CD4-positive, alpha-beta T cell (primary cell): ENCODE measurements around the gene EIF4EBP2. TPM values are rescaled to one million over a fixed set of nuclear protein-coding genes. Genes with fewer than 3 reads are reported as not detected.
A peak's percentile ranks its signal among the peaks of the same experiment; 100 is the strongest.

Source experiments
- ATAC-seq: fragments of 200-7000 bp; cut with Tn5 transposase; one replicate; pipeline ENCODE4 v1.10.0; 2022; ENCODE audit warnings: mild to moderate bottlenecking; ENCODE audit not compliant: poor library complexity
- CTCF ChIA-PET: fragments of 350-600 bp; sonication (Branson Sonifier 250); formaldehyde crosslinking; loops from one replicate; lab custom pipeline; 2021; ENCODE audit warnings: antibody characterized with exemption, inconsistent platforms; lab: Charles Lee
- POLR2A ChIA-PET: fragments of 350-600 bp; sonication (Branson Sonifier 250); formaldehyde crosslinking; loops from one replicate; lab custom pipeline; 2021; ENCODE audit warnings: antibody characterized with exemption, inconsistent platforms; lab: Charles Lee
- DNase-seq, 14 experiments: peaks; one replicate each; pipeline ENCODE4 v3.0.0-alpha.2; 2013 to 2020; ENCODE audit warnings: mixed read lengths in 2 of 14
- H3K27ac ChIP-seq, 2 donors: one replicate each; pipeline versions ENCODE4 v1.5.1 to v1.7.0; 2013; ENCODE audit warnings: low read length in 2 of 2, low read depth in 1 of 2, mild to moderate bottlenecking in 1 of 2
- H3K27me3 ChIP-seq, 2 experiments: 1 replicate in 1 of 2; 2 replicates in 1 of 2; pipeline versions ENCODE4 v1.6.1 to v1.7.0; 2013; ENCODE audit warnings: low read length in 2 of 2, control low read depth in 1 of 2, mild to moderate bottlenecking in 1 of 2, moderate library complexity in 1 of 2; ENCODE audit not compliant: insufficient read depth in 2 of 2, control insufficient read depth in 1 of 2
- H3K36me3 ChIP-seq: one replicate; pipeline ENCODE4 v1.6.1; 2013; ENCODE audit warnings: low read length, control low read depth; ENCODE audit not compliant: insufficient read depth
- H3K4me1 ChIP-seq: one replicate; pipeline ENCODE4 v1.6.1; 2013; ENCODE audit warnings: low read length, control low read depth; ENCODE audit not compliant: insufficient read depth
- H3K4me3 ChIP-seq: one replicate; pipeline ENCODE4 v1.5.1; 2013; ENCODE audit warnings: mild to moderate bottlenecking, low read length, moderate library complexity
- H3K9me3 ChIP-seq, 2 experiments: 1 replicate in 1 of 2; 2 replicates in 1 of 2; pipeline versions ENCODE4 v1.6.1 to v1.7.0; 2013; ENCODE audit warnings: low read length in 2 of 2, mild to moderate bottlenecking in 2 of 2, control low read depth in 1 of 2, moderate library complexity in 1 of 2; ENCODE audit not compliant: control insufficient read depth in 1 of 2, insufficient read depth in 1 of 2
- H3K27ac Mint-ChIP-seq: one replicate; pipeline ENCODE4 v1.8.0; 2020; ENCODE audit warnings: mixed read lengths
- H3K27me3 Mint-ChIP-seq: one replicate; pipeline ENCODE4 v1.8.0; 2021; ENCODE audit warnings: mixed read lengths
- H3K36me3 Mint-ChIP-seq: one replicate; pipeline ENCODE4 v1.8.0; 2021; ENCODE audit warnings: low read depth, mixed read lengths
- H3K4me1 Mint-ChIP-seq: one replicate; pipeline ENCODE4 v1.8.0; 2021; ENCODE audit warnings: low read depth, mixed read lengths
- H3K4me3 Mint-ChIP-seq: one replicate; pipeline ENCODE4 v1.8.0; 2020; ENCODE audit warnings: mild to moderate bottlenecking, mixed read lengths
- H3K9me3 Mint-ChIP-seq: one replicate; pipeline ENCODE4 v1.8.0; 2020; ENCODE audit warnings: mixed read lengths
- CTCF ChIP-seq: fragments of 200-600 bp; IDR thresholded peaks from one replicate; pipeline ENCODE4 v1.8.0; 2022; ENCODE audit warnings: antibody characterized with exemption, mild to moderate bottlenecking
- intact Hi-C, 2 experiments: fragments of 100-400 bp; cut with DNase I in 1 of 2; cut with micrococcal nuclease in 1 of 2; formaldehyde crosslinking; loops; one replicate each; pipeline versions ENCODE4 v1.15.1 to v1.9.0; 2023 to 2025; cut with DNase I, micrococcal nuclease
- total RNA-seq, 174 experiments: library from RNA in 2 of 174; stranded (reverse) in 2 of 174; gene quantifications; one replicate each; pipeline ENCODE4 v1.2.3 and lab custom pipeline; 2021 to 2026

The EIF4EBP2 gene
- total RNA-seq, 2 experiments from 2014 or later, result 21.4 to 22.6 TPM

GRCh38 chr10:70399177-70399576, 4.8 kb upstream of the EIF4EBP2 start:
- peaks cover 8% of the 10 kb centered on the region for H3K4me1 ChIP-seq
- Mint-ChIP-seq H3K27ac (no peak overlapping the region), H3K4me1 (peaks cover 16% of the 10 kb centered on the region), H3K4me3 (no peak overlapping the region), H3K9me3 (no peaks in the 10 kb centered on the region), H3K36me3 (peaks cover 5% of the 10 kb centered on the region), H3K27me3 (no peaks in the 10 kb centered on the region)
- no peaks in the 10 kb centered on the region for H3K36me3 ChIP-seq
- TF ChIP-seq CTCF, result no peak
- no peak for DNase-seq
- CTCF ChIA-PET, result no interaction called here
- POLR2A ChIA-PET, result no interaction called here
- intact Hi-C loops, result no loop called here
- no peaks in the 10 kb centered on the region for H3K9me3 ChIP-seq
- ATAC-seq, result no peak
- H3K27me3 ChIP-seq, result no peaks in the 10 kb centered on the region
- H3K4me3 ChIP-seq, result no peak overlapping the region
- H3K27ac ChIP-seq, result no peak overlapping the region

DNA sequence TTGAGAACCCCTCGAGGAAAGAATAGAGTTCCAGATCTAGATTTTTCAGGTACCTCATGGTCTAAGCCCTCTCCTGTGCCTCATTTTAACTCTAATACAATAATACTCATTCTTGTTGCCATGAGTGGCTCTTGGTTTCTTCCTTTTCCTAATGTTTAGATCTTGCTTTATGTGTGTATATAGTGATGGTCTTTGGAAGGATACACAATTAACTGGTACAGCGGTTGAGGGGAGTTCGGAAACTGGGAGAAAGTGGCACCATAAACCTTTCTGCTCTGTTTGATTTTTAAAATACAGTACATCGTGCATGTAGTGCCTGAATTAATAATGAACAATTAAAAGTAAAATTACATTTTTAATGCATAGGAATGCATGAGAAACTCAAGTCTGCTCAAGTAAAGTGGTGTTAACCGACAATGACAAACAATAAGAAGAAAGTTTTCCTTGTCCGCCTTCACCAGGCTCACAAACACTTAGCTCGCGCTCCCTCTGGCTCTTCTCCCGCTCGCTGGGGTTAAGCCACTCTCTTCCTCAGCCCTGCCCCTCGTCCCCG, 386 bp upstream of the EIF4EBP2 start:
- Histone ChIP-seq H3K27me3 (no peaks in the 10 kb centered on the region), H3K36me3 (peaks cover 2% of the 10 kb centered on the region), H3K4me3 (peak overlapping the region; percentile 87), H3K27ac (peak overlapping the region; percentile 60 to 74), H3K9me3 (no peaks in the 10 kb centered on the region), H3K4me1 (peaks cover 34% of the 10 kb centered on the region)
- DNase-seq (no peak), ATAC-seq (peak; percentile 3)
- Mint-ChIP-seq H3K36me3 (peaks cover 30% of the 10 kb centered on the region), H3K9me3 (no peaks in the 10 kb centered on the region), H3K4me3 (peak overlapping the region; percentile 96), H3K27me3 (no peaks in the 10 kb centered on the region), H3K4me1 (peaks cover 44% of the 10 kb centered on the region), H3K27ac (peak overlapping the region; percentile 86)
- no peak for TF ChIP-seq CTCF
- POLR2A ChIA-PET, result interaction anchor here (0.7 to 3.4 kb wide), 21 partner anchors 9 to 1447 kb away, joined by 3 to 30 read pairs (median 6); partner anchors contain the start of genes PPA1, SAR1A and TYSND1
- intact Hi-C loops, result loop anchor here in 1 of 2 experiments (2.0 to 5.0 kb wide), 5 partner anchors 75 to 1086 kb away; partner anchors contain the start of genes PALD1, SAR1A and TYSND1
- CTCF ChIA-PET, result interaction anchor here (1.2 to 2.3 kb wide), 7 partner anchors 10 to 257 kb away, joined by 6 to 10 read pairs (median 6); partner anchors contain the start of genes SAR1A and TYSND1

GRCh38 chr10:70404787-70405036, 767 bp downstream of the EIF4EBP2 start:
- POLR2A ChIA-PET, result interaction anchor here (1.1 to 3.4 kb wide), 21 partner anchors 9 to 312 kb away, joined by 3 to 30 read pairs (median 5); partner anchors contain the start of genes PPA1, SAR1A and TYSND1
- H3K9me3 Mint-ChIP-seq, result no peaks in the 10 kb centered on the region

More at GRCh38 chr10:70404787-70405036, 767 bp downstream of the EIF4EBP2 start:
- no peak for ATAC-seq
- Histone ChIP-seq H3K27ac (peak overlapping the region; percentile 52 to 74), H3K4me3 (peak overlapping the region; percentile 87), H3K27me3 (no peaks in the 10 kb centered on the region), H3K4me1 (peaks cover 35% of the 10 kb centered on the region), H3K36me3 (peaks cover 2% of the 10 kb centered on the region), H3K9me3 (no peaks in the 10 kb centered on the region)
- H3K4me3 Mint-ChIP-seq, result peak overlapping the region; percentile 96
- CTCF ChIA-PET, result interaction anchor here (1.0 to 2.3 kb wide), 8 partner anchors 9 to 258 kb away, joined by 4 to 10 read pairs (median 6); partner anchors contain the start of genes SAR1A and TYSND1
- DNase-seq, result no peak
- peaks cover 55% of the 10 kb centered on the region for H3K4me1 Mint-ChIP-seq
- TF ChIP-seq CTCF, result no peak
- intact Hi-C loops, result loop anchor here in 1 of 2 experiments (2.0 to 5.0 kb wide), 5 partner anchors 74 to 1087 kb away; partner anchors contain the start of genes PALD1, SAR1A and TYSND1
- H3K27ac Mint-ChIP-seq, result peak overlapping the region; percentile 86
- peaks cover 42% of the 10 kb centered on the region for H3K36me3 Mint-ChIP-seq
- H3K27me3 Mint-ChIP-seq, result no peaks in the 10 kb centered on the region
